Transverse colon (tissue), 4 donors: ENCODE measurements around the gene PRRC1.
A peak's percentile ranks its signal among the peaks of the same experiment; 100 is the strongest.

ENCODE experiments used
- EP300 ChIP-seq: sonication (generic); formaldehyde crosslinking; IDR thresholded peaks from one replicate; pipeline ENCODE4 v1.6.1; 2017; ENCODE audit warnings: antibody characterized with exemption, low read depth
- POLR2A ChIP-seq: fragments of 450-650 bp; IDR thresholded peaks from one replicate; pipeline ENCODE4 v1.6.1; 2016; ENCODE audit warnings: antibody characterized with exemption, mild to moderate bottlenecking, moderate library complexity
- POLR2AphosphoS5 ChIP-seq, 3 donors: sonication (generic); formaldehyde crosslinking; IDR thresholded peaks; one replicate each; pipeline ENCODE4 v1.6.1; 2016; ENCODE audit warnings: antibody characterized with exemption in 3 of 3
- TF ChIP-seq, protein P1 (sequence below), 5 experiments: fragments of 200-600 bp in 3 of 5; fragments of 450-650 bp in 2 of 5; sonication (generic) in 3 of 5; IDR thresholded peaks; 1 replicate in 2 of 5; 2 replicates in 3 of 5; pipeline ENCODE4 v1.5.1; 2016 to 2017; ENCODE audit warnings: antibody characterized with exemption in 5 of 5, inconsistent platforms in 3 of 5, mild to moderate bottlenecking in 2 of 5, moderate library complexity in 1 of 5

DNA sequence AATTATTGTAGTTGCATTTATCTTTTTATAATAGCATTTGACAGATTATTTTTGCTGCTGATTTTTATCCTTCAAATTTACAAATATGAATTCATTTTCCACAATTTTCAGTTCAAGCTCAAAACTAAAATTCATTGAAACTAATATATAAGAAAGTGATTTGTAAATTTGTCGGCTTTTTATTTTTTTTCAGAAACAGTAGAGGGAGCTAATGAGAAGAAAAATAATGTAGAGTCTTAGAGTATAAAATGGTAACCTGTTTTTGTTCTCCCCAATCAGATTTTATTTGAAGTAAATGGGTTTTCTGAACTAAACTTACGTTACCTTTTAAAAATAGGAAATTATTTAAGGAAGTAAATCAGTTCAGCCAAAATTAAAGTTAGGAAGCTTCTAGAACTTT, 19.2 kb downstream of the PRRC1 start:
- TF ChIP-seq, protein P1, sequence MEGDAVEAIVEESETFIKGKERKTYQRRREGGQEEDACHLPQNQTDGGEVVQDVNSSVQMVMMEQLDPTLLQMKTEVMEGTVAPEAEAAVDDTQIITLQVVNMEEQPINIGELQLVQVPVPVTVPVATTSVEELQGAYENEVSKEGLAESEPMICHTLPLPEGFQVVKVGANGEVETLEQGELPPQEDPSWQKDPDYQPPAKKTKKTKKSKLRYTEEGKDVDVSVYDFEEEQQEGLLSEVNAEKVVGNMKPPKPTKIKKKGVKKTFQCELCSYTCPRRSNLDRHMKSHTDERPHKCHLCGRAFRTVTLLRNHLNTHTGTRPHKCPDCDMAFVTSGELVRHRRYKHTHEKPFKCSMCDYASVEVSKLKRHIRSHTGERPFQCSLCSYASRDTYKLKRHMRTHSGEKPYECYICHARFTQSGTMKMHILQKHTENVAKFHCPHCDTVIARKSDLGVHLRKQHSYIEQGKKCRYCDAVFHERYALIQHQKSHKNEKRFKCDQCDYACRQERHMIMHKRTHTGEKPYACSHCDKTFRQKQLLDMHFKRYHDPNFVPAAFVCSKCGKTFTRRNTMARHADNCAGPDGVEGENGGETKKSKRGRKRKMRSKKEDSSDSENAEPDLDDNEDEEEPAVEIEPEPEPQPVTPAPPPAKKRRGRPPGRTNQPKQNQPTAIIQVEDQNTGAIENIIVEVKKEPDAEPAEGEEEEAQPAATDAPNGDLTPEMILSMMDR (IDR thresholded peaks at IDR 0.05): peak in 2 of 5 experiments; percentile 24 to 25
- TF ChIP-seq POLR2A: no peak
- TF ChIP-seq POLR2AphosphoS5 (IDR thresholded peaks at IDR 0.05): no peak
- no peak for TF ChIP-seq EP300
